Parathyroid adenoma (tissue), 2 donors: ENCODE measurements around the gene METAP1.
"Not testable (repeated sequence)": the region's sequence is repeated elsewhere in the genome, so short reads cannot be mapped to it uniquely, and the experiment has no call there.

Source experiments
- H2AFZ ChIP-seq: fragments of 300-600 bp; sonication (generic); one replicate; pipeline ENCODE4 v1.7.0; 2017; ENCODE audit warnings: antibody characterized with exemption, mild to moderate bottlenecking
- H3K27ac ChIP-seq: fragments of 300-600 bp; sonication (generic); one replicate; pipeline ENCODE4 v1.7.0; 2017
- H3K27me3 ChIP-seq: fragments of 300-600 bp; sonication (generic); one replicate; pipeline ENCODE4 v1.7.0; 2017; ENCODE audit warnings: low read length; ENCODE audit not compliant: control insufficient read depth, insufficient read depth
- H3K36me3 ChIP-seq: fragments of 300-600 bp; sonication (generic); one replicate; pipeline ENCODE4 v1.7.0; 2017; ENCODE audit warnings: low read length; ENCODE audit not compliant: control insufficient read depth, insufficient read depth
- H3K4me1 ChIP-seq: fragments of 300-600 bp; sonication (generic); one replicate; pipeline ENCODE4 v1.7.0; 2017; ENCODE audit warnings: control low read depth
- H3K4me2 ChIP-seq: fragments of 300-600 bp; sonication (generic); one replicate; pipeline ENCODE4 v1.7.0; 2017; ENCODE audit warnings: low read length
- H3K4me3 ChIP-seq: fragments of 300-600 bp; sonication (generic); one replicate; pipeline ENCODE4 v1.7.0; 2017; ENCODE audit warnings: low read depth, low read length
- H3K79me2 ChIP-seq: fragments of 300-600 bp; sonication (generic); one replicate; pipeline ENCODE4 v1.7.0; 2017; ENCODE audit warnings: control low read depth
- H3K9ac ChIP-seq: fragments of 300-600 bp; sonication (generic); one replicate; pipeline ENCODE4 v1.7.0; 2017; ENCODE audit warnings: mild to moderate bottlenecking
- H3K9me3 ChIP-seq: fragments of 300-600 bp; sonication (generic); one replicate; pipeline ENCODE4 v1.7.0; 2017; ENCODE audit warnings: low read length; ENCODE audit not compliant: control insufficient read depth
- CTCF ChIP-seq: fragments of 300-600 bp; sonication (generic); IDR thresholded peaks from one replicate; pipeline ENCODE4 v1.7.0; 2017; ENCODE audit warnings: antibody characterized with exemption, mild to moderate bottlenecking
- donor health status: primary hyperparathyroidism.

METAP1 gene

GRCh38 chr4:99022566-99022965 lies 27.0 kb downstream of the METAP1 start:
- Histone ChIP-seq H3K4me1 (no peaks in the 10 kb centered on the region), H3K36me3 (no peaks in the 10 kb centered on the region), H3K27ac (no peak overlapping the region), H3K4me2 (no peak overlapping the region), H3K9ac (no peak overlapping the region), H3K4me3 (no peak overlapping the region), H2AFZ (no peak overlapping the region), H3K9me3 (no peaks in the 10 kb centered on the region), H3K79me2 (peaks cover 4% of the 10 kb centered on the region), H3K27me3 (no peaks in the 10 kb centered on the region)
- TF ChIP-seq CTCF = no peak

- not testable (repeated sequence) for H3K4me2 ChIP-seq, H3K79me2 ChIP-seq, H3K27me3 ChIP-seq, H3K9ac ChIP-seq, H3K4me1 ChIP-seq, H3K9me3 ChIP-seq, H3K27ac ChIP-seq, H3K4me3 ChIP-seq, H3K36me3 ChIP-seq, H2AFZ ChIP-seq
Measured at GRCh38 chr4:99023800-99024251, 28.3 kb downstream of the METAP1 start.

- Histone ChIP-seq H3K36me3 (no peaks in the 10 kb centered on the region), H3K9me3 (no peaks in the 10 kb centered on the region), H2AFZ (no peak overlapping the region), H3K9ac (no peak overlapping the region), H3K27ac (no peak overlapping the region), H3K27me3 (no peaks in the 10 kb centered on the region), H3K4me2 (no peak overlapping the region), H3K4me1 (no peaks in the 10 kb centered on the region), H3K4me3 (no peak overlapping the region), H3K79me2 (peaks cover 2% of the 10 kb centered on the region)
- no peak for TF ChIP-seq CTCF
Measured at GRCh38 chr4:99024481-99025275, 29.2 kb downstream of the METAP1 start.

GRCh38 chr4:99025506-99025905 lies 30.0 kb downstream of the METAP1 start:
- Histone ChIP-seq H3K79me2 (peaks cover 2% of the 10 kb centered on the region), H3K9me3 (no peaks in the 10 kb centered on the region), H3K36me3 (no peaks in the 10 kb centered on the region), H2AFZ (no peak overlapping the region), H3K4me1 (no peaks in the 10 kb centered on the region), H3K27me3 (no peaks in the 10 kb centered on the region), H3K4me3 (no peak overlapping the region), H3K4me2 (no peak overlapping the region), H3K9ac (no peak overlapping the region), H3K27ac (no peak overlapping the region)
- no peak for TF ChIP-seq CTCF

- Histone ChIP-seq H3K4me3 (no peak overlapping the region), H3K4me1 (no peaks in the 10 kb centered on the region)
- no peak for TF ChIP-seq CTCF
Measured at GRCh38 chr4:99027304-99027703, 31.8 kb downstream of the METAP1 start.

More at GRCh38 chr4:99027304-99027703, 31.8 kb downstream of the METAP1 start:
- H3K4me2 ChIP-seq = no peak overlapping the region
- H3K36me3 ChIP-seq = no peaks in the 10 kb centered on the region
- H3K27ac ChIP-seq = no peak overlapping the region
- H3K79me2 ChIP-seq = no peaks in the 10 kb centered on the region
- H3K9me3 ChIP-seq = no peaks in the 10 kb centered on the region
- H2AFZ ChIP-seq = no peak overlapping the region
- H3K27me3 ChIP-seq = no peaks in the 10 kb centered on the region
- no peak overlapping the region for H3K9ac ChIP-seq
